Measurements from ENCODE around the gene NR2E1.

The NR2E1 gene

GRCh38 chr6:108210556-108210955, 44.7 kb downstream of the NR2E1 start:
- Histone ChIP-seq H3K4me2 (ENCODE audit: low read depth, low read length, poor library complexity, severe bottlenecking) (no peak overlapping the region), H4K20me1 (ENCODE audit: insufficient read depth, low read length, poor library complexity, severe bottlenecking) (peaks cover 4% of the 10 kb centered on the region), H3K36me3 (ENCODE audit: insufficient read depth, low read length) (peaks cover 45% of the 10 kb centered on the region; the same call in 1 of the 2 replicates), H3F3A (ENCODE audit: low read depth) (no peaks in the 10 kb centered on the region), H3K4me3 (ENCODE audit: low read length, poor library complexity, severe bottlenecking) (no peak overlapping the region), H3K9me3 (ENCODE audit: insufficient read depth, low read depth, low read length) (no peaks in the 10 kb centered on the region), H3K79me2 (ENCODE audit: insufficient read depth, low read length) (peaks cover 14% of the 10 kb centered on the region; the same call in 1 of the 2 replicates), H2AFZ (ENCODE audit: low read length) (no peak overlapping the region), H3K9me2 (replicated peaks; ENCODE audit: low read depth, low read length) (no peaks in the 10 kb centered on the region), H3K27me3 (ENCODE audit: insufficient read depth, low read length, poor library complexity, severe bottlenecking) (no peaks in the 10 kb centered on the region), H3K9ac (ENCODE audit: low read depth, low read length, poor library complexity, severe bottlenecking) (no peak overlapping the region), H3K4me1 (ENCODE audit: insufficient read depth, low read length, poor library complexity, severe bottlenecking) (no peaks in the 10 kb centered on the region)
- TF ChIP-seq CTCF (conservative IDR thresholded peaks at IDR 0.05; ENCODE audit: low read length) (no peak), EZH2phosphoT487 (IDR thresholded peaks at IDR 0.05; ENCODE audit: borderline replicate concordance) (no peak)

- H3K9ac ChIP-seq (ENCODE audit: low read depth, low read length, poor library complexity, severe bottlenecking), result no peak overlapping the region
- H3K4me2 ChIP-seq (ENCODE audit: low read depth, low read length, poor library complexity, severe bottlenecking), result no peak overlapping the region
- TF ChIP-seq EZH2phosphoT487 (IDR thresholded peaks at IDR 0.05; ENCODE audit: borderline replicate concordance), result no peak
- TF ChIP-seq CTCF (conservative IDR thresholded peaks at IDR 0.05; ENCODE audit: low read length), result no peak
- no peaks in the 10 kb centered on the region for H3K9me2 ChIP-seq (replicated peaks; ENCODE audit: low read depth, low read length)
- H3F3A ChIP-seq (ENCODE audit: low read depth), result no peaks in the 10 kb centered on the region
- H3K9me3 ChIP-seq (ENCODE audit: insufficient read depth, low read depth, low read length), result no peaks in the 10 kb centered on the region
- no peak overlapping the region for H3K4me3 ChIP-seq (ENCODE audit: low read length, poor library complexity, severe bottlenecking)
- peaks cover 4% of the 10 kb centered on the region for H4K20me1 ChIP-seq (ENCODE audit: insufficient read depth, low read length, poor library complexity, severe bottlenecking)
- peaks cover 20% of the 10 kb centered on the region; the same call in 1 of the 2 replicates for H3K79me2 ChIP-seq (ENCODE audit: insufficient read depth, low read length)
- H3K27me3 ChIP-seq (ENCODE audit: insufficient read depth, low read length, poor library complexity, severe bottlenecking), result no peaks in the 10 kb centered on the region
- H3K36me3 ChIP-seq (ENCODE audit: insufficient read depth, low read length), result peaks cover 46% of the 10 kb centered on the region; the same call in 1 of the 2 replicates
- no peaks in the 10 kb centered on the region for H3K4me1 ChIP-seq (ENCODE audit: insufficient read depth, low read length, poor library complexity, severe bottlenecking)
- H2AFZ ChIP-seq (ENCODE audit: low read length), result no peak overlapping the region
These were observed 45.8 kb downstream of the NR2E1 start for GRCh38 chr6:108211671-108212070.

- Histone ChIP-seq H3K79me2 (ENCODE audit: insufficient read depth, low read length) (peaks cover 28% of the 10 kb centered on the region), H2AFZ (ENCODE audit: low read length) (no peak overlapping the region), H3K9me3 (ENCODE audit: insufficient read depth, low read depth, low read length) (no peaks in the 10 kb centered on the region), H3K4me3 (ENCODE audit: low read length, poor library complexity, severe bottlenecking) (no peak overlapping the region), H3K27me3 (ENCODE audit: insufficient read depth, low read length, poor library complexity, severe bottlenecking) (no peaks in the 10 kb centered on the region), H4K20me1 (ENCODE audit: insufficient read depth, low read length, poor library complexity, severe bottlenecking) (peaks cover 2% of the 10 kb centered on the region), H3K4me2 (ENCODE audit: low read depth, low read length, poor library complexity, severe bottlenecking) (no peak overlapping the region), H3K9ac (ENCODE audit: low read depth, low read length, poor library complexity, severe bottlenecking) (no peak overlapping the region), H3K36me3 (ENCODE audit: insufficient read depth, low read length) (peaks cover 46% of the 10 kb centered on the region), H3F3A (ENCODE audit: low read depth) (no peaks in the 10 kb centered on the region), H3K4me1 (ENCODE audit: insufficient read depth, low read length, poor library complexity, severe bottlenecking) (peaks cover 11% of the 10 kb centered on the region), H3K9me2 (replicated peaks; ENCODE audit: low read depth, low read length) (no peaks in the 10 kb centered on the region)
- TF ChIP-seq EZH2phosphoT487 (IDR thresholded peaks at IDR 0.05; ENCODE audit: borderline replicate concordance) (no peak), CTCF (conservative IDR thresholded peaks at IDR 0.05; ENCODE audit: low read length) (no peak)
These were observed 56.2 kb downstream of the NR2E1 start for GRCh38 chr6:108222064-108222463.
